Testis (tissue), 2 donors: ENCODE results near the gene LRRC7.

ENCODE experiments used
- POLR2A ChIP-seq: fragments of 450-650 bp; IDR thresholded peaks from one replicate; pipeline ENCODE4 v1.6.1; 2017; ENCODE audit warnings: antibody characterized with exemption, mild to moderate bottlenecking, moderate library complexity
- TF ChIP-seq, protein P1 (sequence below), 3 experiments: fragments of 450-650 bp in 2 of 3; fragments of 200-600 bp in 1 of 3; sonication (generic) in 1 of 3; IDR thresholded peaks; one replicate each; pipeline ENCODE4 v1.5.1; 2016 to 2019; ENCODE audit warnings: antibody characterized with exemption in 3 of 3, mild to moderate bottlenecking in 2 of 3, moderate library complexity in 1 of 3

DNA sequence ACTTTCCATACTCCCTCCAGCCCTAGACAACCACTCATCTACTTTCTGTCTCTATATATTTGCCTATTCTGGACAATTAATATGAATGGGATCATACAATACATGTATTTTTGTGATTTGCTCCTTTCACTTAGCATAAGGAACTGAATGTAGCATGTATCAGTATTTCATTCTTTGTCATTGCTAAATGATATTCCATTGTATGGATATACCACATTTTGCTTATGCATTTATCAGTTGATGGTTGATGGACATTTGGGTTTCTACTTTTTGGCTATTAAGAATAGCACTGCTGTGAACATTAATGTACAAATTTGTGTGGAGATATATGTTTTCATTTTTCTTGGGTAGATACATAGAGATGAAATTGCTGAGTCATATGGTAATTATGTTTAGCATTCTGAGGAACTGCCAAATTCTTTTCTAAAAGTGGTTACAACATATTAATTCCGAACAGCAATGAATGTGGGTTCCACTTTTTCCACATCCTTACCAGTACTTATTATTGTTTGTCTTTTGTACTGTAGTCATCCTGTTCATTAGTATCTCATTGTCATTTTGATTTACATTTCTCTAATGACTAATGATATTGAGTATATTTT lies 516.7 kb downstream of the LRRC7 start:
- TF ChIP-seq, protein P1, sequence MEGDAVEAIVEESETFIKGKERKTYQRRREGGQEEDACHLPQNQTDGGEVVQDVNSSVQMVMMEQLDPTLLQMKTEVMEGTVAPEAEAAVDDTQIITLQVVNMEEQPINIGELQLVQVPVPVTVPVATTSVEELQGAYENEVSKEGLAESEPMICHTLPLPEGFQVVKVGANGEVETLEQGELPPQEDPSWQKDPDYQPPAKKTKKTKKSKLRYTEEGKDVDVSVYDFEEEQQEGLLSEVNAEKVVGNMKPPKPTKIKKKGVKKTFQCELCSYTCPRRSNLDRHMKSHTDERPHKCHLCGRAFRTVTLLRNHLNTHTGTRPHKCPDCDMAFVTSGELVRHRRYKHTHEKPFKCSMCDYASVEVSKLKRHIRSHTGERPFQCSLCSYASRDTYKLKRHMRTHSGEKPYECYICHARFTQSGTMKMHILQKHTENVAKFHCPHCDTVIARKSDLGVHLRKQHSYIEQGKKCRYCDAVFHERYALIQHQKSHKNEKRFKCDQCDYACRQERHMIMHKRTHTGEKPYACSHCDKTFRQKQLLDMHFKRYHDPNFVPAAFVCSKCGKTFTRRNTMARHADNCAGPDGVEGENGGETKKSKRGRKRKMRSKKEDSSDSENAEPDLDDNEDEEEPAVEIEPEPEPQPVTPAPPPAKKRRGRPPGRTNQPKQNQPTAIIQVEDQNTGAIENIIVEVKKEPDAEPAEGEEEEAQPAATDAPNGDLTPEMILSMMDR (IDR thresholded peaks at IDR 0.05) = no peak
- TF ChIP-seq POLR2A = no peak
